RWPE1 (cell line): Measurements from ENCODE around the gene ISYNA1.

Experiments
- CTCF ChIA-PET: fragments of 350-600 bp; sonication (Branson Sonifier 250); formaldehyde crosslinking; extraction: SDS; loops from one replicate; lab custom pipeline; 2021; lab: Yijun Ruan, JAX
- POLR2A ChIA-PET: fragments of 400-600 bp; formaldehyde crosslinking; extraction: SDS; loops from one replicate; lab custom pipeline; 2020; ENCODE audit warnings: antibody characterized with exemption; ENCODE audit not compliant: low non-redundant PET; lab: Yijun Ruan, JAX
- DNase-seq: peaks from one replicate; pipeline ENCODE4 v3.0.0; 2012; ENCODE audit warnings: low spot score
- H3K27ac ChIP-seq: fragments of 450-650 bp; 2 replicates; pipeline ENCODE4 v1.5.1; 2017
- TF ChIP-seq, protein P1 (sequence below): fragments of 450-650 bp; conservative IDR thresholded peaks from 2 replicates; pipeline ENCODE4 v1.5.1; 2017; ENCODE audit warnings: low read depth, mild to moderate bottlenecking

The ISYNA1 gene

DNA sequence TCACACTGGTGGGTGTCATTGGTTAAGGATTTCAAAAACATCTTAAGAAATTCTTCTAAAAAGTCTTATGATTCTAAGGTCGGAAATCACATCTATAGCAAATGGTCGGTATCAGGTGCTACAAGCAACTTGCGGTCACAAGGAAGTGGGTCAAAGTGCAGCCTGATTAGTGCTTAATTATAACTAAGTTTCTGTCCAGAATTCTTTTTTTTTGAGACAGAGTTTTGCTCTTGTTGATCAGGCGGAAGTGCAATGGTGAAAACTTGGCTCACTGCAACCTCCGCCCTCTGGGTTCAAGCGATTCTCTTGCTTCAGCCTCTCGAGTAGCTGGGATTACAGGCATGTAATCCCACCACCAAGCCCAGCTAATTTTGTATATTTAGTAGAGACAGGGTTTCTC, 53.2 kb downstream of the ISYNA1 start:
- TF ChIP-seq, protein P1, sequence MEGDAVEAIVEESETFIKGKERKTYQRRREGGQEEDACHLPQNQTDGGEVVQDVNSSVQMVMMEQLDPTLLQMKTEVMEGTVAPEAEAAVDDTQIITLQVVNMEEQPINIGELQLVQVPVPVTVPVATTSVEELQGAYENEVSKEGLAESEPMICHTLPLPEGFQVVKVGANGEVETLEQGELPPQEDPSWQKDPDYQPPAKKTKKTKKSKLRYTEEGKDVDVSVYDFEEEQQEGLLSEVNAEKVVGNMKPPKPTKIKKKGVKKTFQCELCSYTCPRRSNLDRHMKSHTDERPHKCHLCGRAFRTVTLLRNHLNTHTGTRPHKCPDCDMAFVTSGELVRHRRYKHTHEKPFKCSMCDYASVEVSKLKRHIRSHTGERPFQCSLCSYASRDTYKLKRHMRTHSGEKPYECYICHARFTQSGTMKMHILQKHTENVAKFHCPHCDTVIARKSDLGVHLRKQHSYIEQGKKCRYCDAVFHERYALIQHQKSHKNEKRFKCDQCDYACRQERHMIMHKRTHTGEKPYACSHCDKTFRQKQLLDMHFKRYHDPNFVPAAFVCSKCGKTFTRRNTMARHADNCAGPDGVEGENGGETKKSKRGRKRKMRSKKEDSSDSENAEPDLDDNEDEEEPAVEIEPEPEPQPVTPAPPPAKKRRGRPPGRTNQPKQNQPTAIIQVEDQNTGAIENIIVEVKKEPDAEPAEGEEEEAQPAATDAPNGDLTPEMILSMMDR = no peak
- ChIA-PET CTCF (no interaction called here), POLR2A (no interaction called here)
- peak overlapping the region; percentile 77 for H3K27ac ChIP-seq
- no peak for DNase-seq
